ENCODE measurements around the gene RPS15.

DNA sequence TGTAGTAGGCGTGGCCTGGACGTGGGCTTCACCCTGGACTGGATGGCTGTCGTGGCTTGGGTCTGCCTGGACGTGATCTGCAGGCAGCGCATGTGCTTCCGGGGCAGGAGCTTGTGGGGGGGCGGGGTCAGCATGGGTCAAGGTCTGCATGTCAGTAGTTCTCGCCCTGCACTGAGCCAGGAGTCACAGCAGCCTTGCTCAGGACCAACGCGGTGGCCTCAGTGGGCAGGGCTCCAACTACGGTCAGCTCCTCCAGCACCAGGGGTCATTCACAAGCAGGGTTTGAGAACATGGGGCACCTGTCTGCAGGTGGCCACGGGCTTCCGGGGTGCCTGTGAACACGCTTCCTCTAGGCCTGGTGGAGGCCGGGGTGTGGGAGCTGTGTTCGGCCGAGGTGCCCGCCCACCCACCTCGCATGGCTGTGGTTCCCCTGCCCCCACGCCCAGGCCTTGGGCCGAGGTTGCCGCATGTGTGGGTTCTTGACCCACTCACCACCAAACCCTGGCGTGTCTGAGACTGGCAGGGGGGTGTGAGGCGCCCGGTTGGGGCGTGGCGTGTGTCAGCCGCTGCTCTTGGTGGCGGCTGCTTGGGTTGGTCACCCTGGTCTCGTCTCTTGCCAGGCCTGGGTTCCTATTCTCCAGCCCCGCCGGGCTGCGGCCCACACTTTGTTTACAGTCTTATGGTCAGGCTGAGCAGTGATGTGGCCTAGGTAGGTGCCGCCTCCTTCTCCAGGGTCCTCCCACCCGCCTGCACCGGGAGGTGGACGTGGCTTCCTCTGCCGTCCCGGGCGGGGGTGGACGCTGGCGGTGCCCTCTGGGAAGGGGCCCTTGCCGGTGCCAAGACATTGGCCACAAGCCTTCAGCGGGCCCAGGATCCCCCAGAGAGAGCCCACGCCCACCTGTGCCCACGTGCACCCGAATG is 4.8 kb upstream of the RPS15 start:
- TF ChIP-seq KDM5B (CRISPR knock-in tag; IDR thresholded peaks at IDR 0.05; ENCODE audit: borderline replicate concordance) (no peak), CCDC6 (CRISPR knock-in tag; IDR thresholded peaks at IDR 0.05) (no peak), ARNT (IDR thresholded peaks at IDR 0.05) (no peak)
- TF ChIP-seq, protein P1, sequence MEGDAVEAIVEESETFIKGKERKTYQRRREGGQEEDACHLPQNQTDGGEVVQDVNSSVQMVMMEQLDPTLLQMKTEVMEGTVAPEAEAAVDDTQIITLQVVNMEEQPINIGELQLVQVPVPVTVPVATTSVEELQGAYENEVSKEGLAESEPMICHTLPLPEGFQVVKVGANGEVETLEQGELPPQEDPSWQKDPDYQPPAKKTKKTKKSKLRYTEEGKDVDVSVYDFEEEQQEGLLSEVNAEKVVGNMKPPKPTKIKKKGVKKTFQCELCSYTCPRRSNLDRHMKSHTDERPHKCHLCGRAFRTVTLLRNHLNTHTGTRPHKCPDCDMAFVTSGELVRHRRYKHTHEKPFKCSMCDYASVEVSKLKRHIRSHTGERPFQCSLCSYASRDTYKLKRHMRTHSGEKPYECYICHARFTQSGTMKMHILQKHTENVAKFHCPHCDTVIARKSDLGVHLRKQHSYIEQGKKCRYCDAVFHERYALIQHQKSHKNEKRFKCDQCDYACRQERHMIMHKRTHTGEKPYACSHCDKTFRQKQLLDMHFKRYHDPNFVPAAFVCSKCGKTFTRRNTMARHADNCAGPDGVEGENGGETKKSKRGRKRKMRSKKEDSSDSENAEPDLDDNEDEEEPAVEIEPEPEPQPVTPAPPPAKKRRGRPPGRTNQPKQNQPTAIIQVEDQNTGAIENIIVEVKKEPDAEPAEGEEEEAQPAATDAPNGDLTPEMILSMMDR (CRISPR knock-in tag; IDR thresholded peaks at IDR 0.05) = no peak
